HepG2 (cell line): Measurements from ENCODE around the gene ZBTB7A. TPM values are rescaled to one million over a fixed set of nuclear protein-coding genes. Genes with fewer than 3 reads are reported as not detected.

Experiments used
- ATAC-seq: fragments of 200-7000 bp; cut with Tn5 transposase; 3 replicates; pipeline ENCODE4 v1.9.1; 2020; ENCODE audit warnings: mild to moderate bottlenecking, moderate library complexity
- BruUV-seq: library from RNA; stranded (reverse); fragments of 400-500 nt; replicated peaks from 2 replicates; lab custom pipeline; 2021; lab: Mats Ljungman, UMichigan
- CTCF ChIA-PET: fragments of 300-600 bp; formaldehyde crosslinking; extraction: SDS; loops from one replicate; lab custom pipeline; 2021; ENCODE audit warnings: low total read pairs, inconsistent platforms, low intra/inter-chr PET ratio; lab: Yijun Ruan, JAX
- POLR2A ChIA-PET: fragments of 350-600 bp; sonication (Branson Sonifier 250); formaldehyde crosslinking; loops from one replicate; lab custom pipeline; 2020; ENCODE audit warnings: antibody characterized with exemption, inconsistent platforms; lab: Yijun Ruan, JAX
- DNase-seq: peaks from one replicate; pipeline ENCODE4 v3.0.0-alpha.2; 2015; ENCODE audit warnings: low spot score
- FAIRE-seq: peaks from 3 replicates; lab custom pipeline; 2011; peaks lifted over from hg19 to GRCh38; lab: Jason Lieb, UNC
- H2AFZ ChIP-seq: one replicate; pipeline ENCODE4 v1.6.1; 2011; ENCODE audit warnings: low read length, inconsistent platforms
- H3K27ac ChIP-seq: fragments of 300-600 bp; 3 replicates; pipeline ENCODE4 v1.8.0; 2011; ENCODE audit warnings: mixed run types, mild to moderate bottlenecking, mixed read lengths, low read length, inconsistent platforms; ENCODE audit not compliant: insufficient read depth; ENCODE audit errors: extremely low read length
- H3K27me3 ChIP-seq, 2 experiments: fragments of 200-600 bp in 1 of 2; 2 replicates in 1 of 2; 3 replicates in 1 of 2; pipeline versions ENCODE4 v1.6.0 to v1.8.0; 2011; ENCODE audit warnings: low read length in 2 of 2, mild to moderate bottlenecking in 2 of 2, moderate library complexity in 2 of 2, inconsistent platforms in 1 of 2; ENCODE audit not compliant: insufficient read depth in 2 of 2, control insufficient read depth in 1 of 2
- H3K36me3 ChIP-seq, 2 experiments: fragments of 200-600 bp in 1 of 2; replicated peaks in 1 of 2; 2 replicates in 1 of 2; 3 replicates in 1 of 2; pipeline versions ENCODE4 v1.5.1 to v1.8.0; 2011; ENCODE audit warnings: low read length in 2 of 2, inconsistent platforms in 1 of 2; ENCODE audit not compliant: insufficient read depth in 2 of 2, control insufficient read depth in 1 of 2
- H3K4me1 ChIP-seq: 2 replicates; pipeline ENCODE4 v1.5.1; 2012; ENCODE audit warnings: low read length, inconsistent platforms; ENCODE audit not compliant: insufficient read depth
- H3K4me2 ChIP-seq: 2 replicates; pipeline ENCODE4 v1.6.0; 2011; ENCODE audit warnings: low read depth, low read length, inconsistent platforms
- H3K4me3 ChIP-seq, 3 experiments: fragments of 200-600 bp in 1 of 3; sonication (generic), shearing (Covaris generic) in 1 of 3; replicated peaks in 1 of 3; 2 replicates each; pipeline ENCODE4 v1.5.1; 2011 to 2016; ENCODE audit warnings: low read length in 3 of 3, inconsistent platforms in 2 of 3, low read depth in 2 of 3, mild to moderate bottlenecking in 2 of 3, control low read depth in 1 of 3, mixed read lengths in 1 of 3; ENCODE audit not compliant: insufficient read depth in 1 of 3
- H3K79me2 ChIP-seq: one replicate; pipeline ENCODE4 v1.6.1; 2011; ENCODE audit warnings: low read length, inconsistent platforms; ENCODE audit not compliant: insufficient read depth
- H3K9ac ChIP-seq: 2 replicates; pipeline ENCODE4 v1.6.0; 2011; ENCODE audit warnings: mild to moderate bottlenecking, low read depth, low read length, inconsistent platforms; ENCODE audit not compliant: insufficient read depth
- H3K9me3 ChIP-seq: 2 replicates; pipeline ENCODE4 v1.5.1; 2012; ENCODE audit warnings: mild to moderate bottlenecking, low read length
- H4K20me1 ChIP-seq: 2 replicates; pipeline ENCODE4 v1.6.0; 2011; ENCODE audit warnings: inconsistent platforms, mild to moderate bottlenecking, low read length, moderate library complexity; ENCODE audit not compliant: insufficient read depth
- AGO2 ChIP-seq: fragments of 200-400 bp; formaldehyde crosslinking; optimal IDR thresholded peaks from 2 replicates; pipeline ENCODE3; 2017; ENCODE audit warnings: mild to moderate bottlenecking, low read depth, low read length, moderate library complexity
- EP300 ChIP-seq, 3 experiments: sonication (generic) in 1 of 3; formaldehyde crosslinking in 1 of 3; IDR thresholded peaks; 2 replicates each; pipeline versions ENCODE4 v1.5.1 to v1.6.1; 2011 to 2020; ENCODE audit warnings: low read depth in 2 of 3, low read length in 2 of 3, borderline replicate concordance in 1 of 3, improper control_type of control experiment in 1 of 3, mild to moderate bottlenecking in 1 of 3, missing genetic modification reagents in 1 of 3, moderate library complexity in 1 of 3
- POLR2A ChIP-seq, 2 experiments: IDR thresholded peaks; 2 replicates each; pipeline ENCODE4 v1.6.1; 2011; ENCODE audit warnings: low read depth in 2 of 2, low read length in 2 of 2, mild to moderate bottlenecking in 1 of 2, moderate library complexity in 1 of 2; ENCODE audit not compliant: insufficient read depth in 1 of 2
- POLR2G ChIP-seq: fragments of 200-400 bp; formaldehyde crosslinking; IDR thresholded peaks from 2 replicates; pipeline ENCODE4 v1.6.1; 2018; ENCODE audit warnings: mild to moderate bottlenecking, low read depth, low read length, moderate library complexity
- WGBS: methylation state at CpG from one replicate; pipeline ENCODE4 v1.1.6; 2017; ENCODE audit warnings: low lambda C conversion rate; 5-methylcytosine and 5-hydroxymethylcytosine counted together
- in situ Hi-C: cut with HindIII; loops from 2 replicates; pipeline ENCODE4 v1.10.0; 2017; ENCODE audit warnings: low pct_unique_long_range_greater_than_20kb; ENCODE audit not compliant: extremely low pct_ligation_motif_present
- intact Hi-C: fragments of 100-400 bp; cut with micrococcal nuclease; formaldehyde crosslinking; loops from one replicate; pipeline ENCODE4 v1.10.0; 2022; ENCODE audit not compliant: unreplicated experiment
- polyA plus RNA-seq, 8 experiments: library from polyadenylated mRNA; depleted of rRNA in 3 of 8; stranded (reverse) in 7 of 8; unstranded in 1 of 8; fragments of >200 nt; fragmentation: Illumina TruSeq in 4 of 8; extraction: Trizol in 4 of 8; gene quantifications; 2 replicates each; pipeline versions ENCODE4 v1.2.1 to v1.2.3, GENCODE V29; 2011 to 2016; ENCODE audit warnings: low read depth in 4 of 8, missing spikeins in 1 of 8, mixed read lengths in 1 of 8; ENCODE audit not compliant: insufficient read depth in 1 of 8
- total RNA-seq, 5 experiments: library from RNA; depleted of rRNA; stranded (reverse); fragments of >200 nt; fragmentation: Illumina TruSeq; extraction: Trizol; gene quantifications; 2 replicates each; pipeline ENCODE4 v1.2.3, GENCODE V29; 2016; ENCODE audit warnings: low read depth in 1 of 5
- TF ChIP-seq, protein P1 (sequence below): sonication (generic); formaldehyde crosslinking; IDR thresholded peaks from 2 replicates; pipeline ENCODE4 v1.4.0; 2020; ENCODE audit warnings: missing genetic modification reagents
- TF ChIP-seq, protein P2 (sequence below): sonication (generic); formaldehyde crosslinking; IDR thresholded peaks from 2 replicates; pipeline ENCODE4 v1.4.0; 2020; ENCODE audit warnings: low read depth, missing genetic modification reagents

Gene ZBTB7A
- total and polyA plus RNA-seq, 2 of the 13 experiments (the other 11 are each of a cell fraction or from before 2014, with no cell fraction given) = 3.6 to 4.0 TPM

DNA sequence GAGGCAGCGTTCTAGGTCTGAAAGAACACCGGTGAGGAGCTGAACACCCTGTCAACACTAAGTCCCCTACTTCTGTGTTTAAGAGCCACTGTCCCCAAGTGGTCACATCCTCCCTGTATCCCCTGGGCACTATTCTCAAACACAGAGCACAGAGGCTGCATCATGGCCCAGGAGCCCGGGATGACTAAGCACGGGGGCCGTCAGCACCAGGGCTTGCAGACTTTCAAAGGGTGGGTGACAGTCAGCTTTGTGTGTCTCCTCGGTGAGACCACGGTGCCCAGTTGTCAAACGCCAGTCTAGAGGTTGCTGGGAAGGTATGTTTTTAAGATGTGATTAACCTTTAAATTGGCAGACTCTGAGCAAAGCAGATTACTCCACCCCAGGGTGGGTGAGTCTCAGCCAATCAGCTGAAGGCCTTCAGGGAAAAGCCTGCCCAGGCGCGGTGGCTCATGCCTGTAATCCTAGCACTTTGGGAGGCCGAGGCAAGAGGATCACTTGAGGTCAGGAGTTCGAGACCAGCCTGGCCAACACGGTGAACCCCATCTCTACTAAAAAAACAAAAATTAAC is 49.2 kb upstream of the ZBTB7A start:
- no peak for FAIRE-seq
- H4K20me1 ChIP-seq = 0 out of 2 replicates have a peak, but pooled peaks cover 3% of the 10 kb centered on the region
- H3K27ac ChIP-seq = no peak overlapping the region
- H3K9ac ChIP-seq = no peak overlapping the region
- H3K4me3 ChIP-seq = no peak overlapping the region
- no peak overlapping the region for H2AFZ ChIP-seq
- H3K9me3 ChIP-seq = no peaks in the 10 kb centered on the region
- 94% methylated on average over 7 of the region's 13 CpGs for WGBS
- H3K4me1 ChIP-seq = no peaks in the 10 kb centered on the region; the same call in 1 of the 2 replicates
- no TSS peak for BruUV-seq
- H3K4me2 ChIP-seq = no peak overlapping the region
- CTCF ChIA-PET = no interaction called here
- in situ Hi-C loops (no loop called here), intact Hi-C loops (no loop called here)
- POLR2A ChIA-PET = no interaction called here
- TF ChIP-seq, protein P1, sequence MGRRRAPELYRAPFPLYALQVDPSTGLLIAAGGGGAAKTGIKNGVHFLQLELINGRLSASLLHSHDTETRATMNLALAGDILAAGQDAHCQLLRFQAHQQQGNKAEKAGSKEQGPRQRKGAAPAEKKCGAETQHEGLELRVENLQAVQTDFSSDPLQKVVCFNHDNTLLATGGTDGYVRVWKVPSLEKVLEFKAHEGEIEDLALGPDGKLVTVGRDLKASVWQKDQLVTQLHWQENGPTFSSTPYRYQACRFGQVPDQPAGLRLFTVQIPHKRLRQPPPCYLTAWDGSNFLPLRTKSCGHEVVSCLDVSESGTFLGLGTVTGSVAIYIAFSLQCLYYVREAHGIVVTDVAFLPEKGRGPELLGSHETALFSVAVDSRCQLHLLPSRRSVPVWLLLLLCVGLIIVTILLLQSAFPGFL (CRISPR knock-in tag) = no peak
- TF ChIP-seq POLR2G = 0 out of 2 replicates have a peak, but pooled peaks have one; percentile 2
- H3K27me3 ChIP-seq = no peaks in the 10 kb centered on the region
- no peak for ATAC-seq
- DNase-seq = no peak
- H3K36me3 ChIP-seq = peaks cover 17 to 55% of the 10 kb centered on the region in 2 experiments; a peak in 4 of 5 replicates
- no peaks in the 10 kb centered on the region for H3K79me2 ChIP-seq

DNA sequence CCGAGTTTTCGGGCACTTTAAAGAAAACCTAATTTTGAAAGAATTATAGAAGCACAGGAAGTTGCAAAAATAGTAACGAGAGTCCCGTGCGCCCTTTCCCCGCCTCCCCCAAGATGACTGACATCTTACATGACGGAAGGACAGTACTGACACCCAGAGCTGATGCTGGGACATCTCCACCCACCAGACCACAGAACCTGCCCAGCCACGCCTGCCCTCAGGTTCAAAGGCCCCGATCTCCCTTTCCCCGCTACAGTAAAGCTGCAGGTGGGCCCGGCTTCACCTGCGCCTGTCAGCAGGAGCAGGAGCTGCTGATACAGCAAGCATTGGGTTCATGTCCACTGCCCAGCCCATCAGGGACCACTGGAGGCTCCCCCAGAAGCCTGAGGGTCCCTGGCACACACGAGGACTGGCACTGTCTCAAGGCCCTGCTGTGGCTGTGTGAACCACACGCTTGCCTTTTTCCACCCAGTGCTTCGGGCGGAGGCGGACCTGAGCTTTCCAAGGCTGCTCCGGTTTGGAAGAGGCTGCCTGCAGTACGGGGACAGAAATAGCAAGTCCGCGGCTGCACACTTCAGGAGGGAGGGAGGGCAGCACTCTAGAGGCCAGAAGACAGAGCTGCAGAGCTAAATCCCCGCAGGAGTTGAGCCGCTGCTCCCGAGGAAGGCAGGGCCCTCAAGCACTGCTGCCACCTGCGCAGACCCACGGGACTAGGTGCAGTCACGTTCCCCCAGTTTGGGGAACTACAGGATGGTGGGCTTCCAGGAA is 48.5 kb upstream of the ZBTB7A start:
- no peak for DNase-seq
- in situ Hi-C loops = no loop called here
- CTCF ChIA-PET = no interaction called here
- no peaks in the 10 kb centered on the region; the same call in 1 of the 2 replicates for H3K4me1 ChIP-seq
- TF ChIP-seq POLR2A (IDR thresholded peaks at IDR 0.05; ENCODE audit: insufficient read depth in 1 of 2, low read depth in 2 of 2, low read length in 2 of 2) = 0 out of 4 replicates have a peak, but pooled peaks of 1 of the 2 experiments have one; percentile 19
- TF ChIP-seq AGO2 = peak; percentile 65
- TF ChIP-seq EP300 (IDR thresholded peaks at IDR 0.05; ENCODE audit: low read depth in 2 of 2, low read length in 2 of 2) = no peak
- TF ChIP-seq EP300 (CRISPR knock-in tag; IDR thresholded peaks at IDR 0.05; ENCODE audit: borderline replicate concordance) = no peak
- TF ChIP-seq, protein P2, sequence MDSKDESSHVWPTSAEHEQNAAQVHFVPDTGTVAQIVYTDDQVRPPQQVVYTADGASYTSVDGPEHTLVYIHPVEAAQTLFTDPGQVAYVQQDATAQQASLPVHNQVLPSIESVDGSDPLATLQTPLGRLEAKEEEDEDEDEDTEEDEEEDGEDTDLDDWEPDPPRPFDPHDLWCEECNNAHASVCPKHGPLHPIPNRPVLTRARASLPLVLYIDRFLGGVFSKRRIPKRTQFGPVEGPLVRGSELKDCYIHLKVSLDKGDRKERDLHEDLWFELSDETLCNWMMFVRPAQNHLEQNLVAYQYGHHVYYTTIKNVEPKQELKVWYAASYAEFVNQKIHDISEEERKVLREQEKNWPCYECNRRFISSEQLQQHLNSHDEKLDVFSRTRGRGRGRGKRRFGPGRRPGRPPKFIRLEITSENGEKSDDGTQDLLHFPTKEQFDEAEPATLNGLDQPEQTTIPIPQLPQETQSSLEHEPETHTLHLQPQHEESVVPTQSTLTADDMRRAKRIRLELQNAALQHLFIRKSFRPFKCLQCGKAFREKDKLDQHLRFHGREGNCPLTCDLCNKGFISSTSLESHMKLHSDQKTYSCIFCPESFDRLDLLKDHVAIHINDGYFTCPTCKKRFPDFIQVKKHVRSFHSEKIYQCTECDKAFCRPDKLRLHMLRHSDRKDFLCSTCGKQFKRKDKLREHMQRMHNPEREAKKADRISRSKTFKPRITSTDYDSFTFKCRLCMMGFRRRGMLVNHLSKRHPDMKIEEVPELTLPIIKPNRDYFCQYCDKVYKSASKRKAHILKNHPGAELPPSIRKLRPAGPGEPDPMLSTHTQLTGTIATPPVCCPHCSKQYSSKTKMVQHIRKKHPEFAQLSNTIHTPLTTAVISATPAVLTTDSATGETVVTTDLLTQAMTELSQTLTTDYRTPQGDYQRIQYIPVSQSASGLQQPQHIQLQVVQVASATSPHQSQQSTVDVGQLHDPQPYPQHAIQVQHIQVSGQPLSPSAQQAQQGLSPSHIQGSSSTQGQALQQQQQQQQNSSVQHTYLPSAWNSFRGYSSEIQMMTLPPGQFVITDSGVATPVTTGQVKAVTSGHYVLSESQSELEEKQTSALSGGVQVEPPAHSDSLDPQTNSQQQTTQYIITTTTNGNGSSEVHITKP = no peak
- TF ChIP-seq, all 625 proteins: peak for 2
- Histone ChIP-seq H3K27ac (no peak overlapping the region), H3K79me2 (no peaks in the 10 kb centered on the region), H3K4me2 (no peak overlapping the region), H3K4me3 (no peak overlapping the region), H3K9ac (no peak overlapping the region), H2AFZ (no peak overlapping the region), H3K27me3 (no peaks in the 10 kb centered on the region), H4K20me1 (0 out of 2 replicates have a peak, but pooled peaks cover 3% of the 10 kb centered on the region), H3K36me3 (peaks cover 19 to 55% of the 10 kb centered on the region in 2 experiments; a peak in 4 of 5 replicates), H3K9me3 (no peaks in the 10 kb centered on the region)
- FAIRE-seq (no peak), ATAC-seq (no peak)
- POLR2A ChIA-PET = no interaction called here
- intact Hi-C loops = no loop called here
- 92% methylated on average over 19 of the region's 27 CpGs for WGBS
- no TSS peak for BruUV-seq
